GM18507 (cell line): ENCODE measurements around the gene PEX14.

Source experiments
- DNase-seq: peaks from one replicate; pipeline ENCODE4 v3.0.0; 2011; ENCODE audit warnings: low read depth; ENCODE audit not compliant: insufficient read length; ENCODE audit errors: extremely low spot score
- FAIRE-seq: peaks from 2 replicates; lab custom pipeline; 2011; peaks lifted over from hg19 to GRCh38; lab: Jason Lieb, UNC

The PEX14 gene

GRCh38 chr1:10671090-10671489 is 196.3 kb downstream of the PEX14 start:
- FAIRE-seq (no peak), DNase-seq (no peak)

- FAIRE-seq, result no peak
Measured at GRCh38 chr1:10671622-10672342, 197.0 kb downstream of the PEX14 start.

GRCh38 chr1:10672343-10673050 is 197.7 kb downstream of the PEX14 start:
- DNase-seq (no peak), FAIRE-seq (no peak)

More at GRCh38 chr1:10671622-10672342, 197.0 kb downstream of the PEX14 start:
- no peak for DNase-seq

GRCh38 chr1:10673109-10673711 is 198.5 kb downstream of the PEX14 start:
- FAIRE-seq (no peak), DNase-seq (no peak)

GRCh38 chr1:10674222-10674621 is 199.5 kb downstream of the PEX14 start:
- DNase-seq (no peak), FAIRE-seq (no peak)

- no peak for DNase-seq
Measured at GRCh38 chr1:10674700-10675609, 200.2 kb downstream of the PEX14 start.

GRCh38 chr1:10675813-10676212 is 201.1 kb downstream of the PEX14 start:
- FAIRE-seq, result no peak
- DNase-seq, result no peak

More at GRCh38 chr1:10674700-10675609, 200.2 kb downstream of the PEX14 start:
- FAIRE-seq, result no peak

GRCh38 chr1:10676963-10677362 is 202.2 kb downstream of the PEX14 start:
- FAIRE-seq, result no peak
- DNase-seq, result no peak

- FAIRE-seq (no peak), DNase-seq (no peak)
Measured at GRCh38 chr1:10677491-10678391, 203.0 kb downstream of the PEX14 start.

- FAIRE-seq (no peak), DNase-seq (no peak)
Measured at GRCh38 chr1:10678402-10678801, 203.7 kb downstream of the PEX14 start.

GRCh38 chr1:10678852-10679251 is 204.1 kb downstream of the PEX14 start:
- FAIRE-seq (no peak), DNase-seq (no peak)

- DNase-seq (no peak), FAIRE-seq (no peak)
Measured at GRCh38 chr1:10679496-10680220, 204.9 kb downstream of the PEX14 start.
